ENCODE data around the gene IWS1. TPM values are rescaled to one million over a fixed set of nuclear protein-coding genes. Genes with fewer than 3 reads are reported as not detected.

IWS1 gene
- total RNA-seq, 1 donor from 2014 or later = 49.3 TPM

DNA sequence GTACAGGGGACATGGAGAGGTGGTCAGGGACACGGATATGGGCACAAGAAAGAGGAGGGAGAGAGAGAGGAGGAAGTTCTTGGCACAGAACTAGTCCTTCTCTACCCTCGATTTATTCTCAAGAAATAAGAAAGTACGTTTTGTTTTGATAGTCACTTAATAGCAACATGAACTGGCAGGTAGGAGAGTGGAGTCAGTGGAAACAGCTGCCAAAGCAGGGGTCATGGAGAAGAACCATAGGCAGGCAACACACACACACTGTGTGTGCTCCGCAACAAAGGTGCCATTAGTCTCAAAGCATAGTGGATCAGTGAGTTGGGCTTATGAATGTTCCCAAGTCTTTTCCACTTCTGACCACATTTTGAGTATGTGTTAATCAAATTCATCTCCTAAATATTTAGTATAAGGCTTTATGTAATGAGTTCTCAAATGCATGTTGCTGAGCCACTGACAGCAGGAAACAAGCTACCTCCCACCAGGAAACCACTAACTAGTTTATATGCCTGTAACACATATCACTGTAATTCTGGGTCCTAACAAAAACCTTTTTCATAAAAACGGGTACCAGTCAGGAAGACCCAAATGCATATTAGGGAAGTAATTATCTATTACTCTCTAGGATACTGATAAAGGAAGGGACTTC lies 41.1 kb downstream of the IWS1 start:
- ATAC-seq (ENCODE audit: low read depth) = no peak
- Mint-ChIP-seq H3K27me3 (no peaks in the 10 kb centered on the region), H3K9me3 (no peaks in the 10 kb centered on the region), H3K36me3 (ENCODE audit: low read depth) (peaks cover 90% of the 10 kb centered on the region), H3K27ac (peak overlapping the region; percentile 36), H3K4me1 (peaks cover 22% of the 10 kb centered on the region), H3K4me3 (no peak overlapping the region)
- TF ChIP-seq, protein P1, sequence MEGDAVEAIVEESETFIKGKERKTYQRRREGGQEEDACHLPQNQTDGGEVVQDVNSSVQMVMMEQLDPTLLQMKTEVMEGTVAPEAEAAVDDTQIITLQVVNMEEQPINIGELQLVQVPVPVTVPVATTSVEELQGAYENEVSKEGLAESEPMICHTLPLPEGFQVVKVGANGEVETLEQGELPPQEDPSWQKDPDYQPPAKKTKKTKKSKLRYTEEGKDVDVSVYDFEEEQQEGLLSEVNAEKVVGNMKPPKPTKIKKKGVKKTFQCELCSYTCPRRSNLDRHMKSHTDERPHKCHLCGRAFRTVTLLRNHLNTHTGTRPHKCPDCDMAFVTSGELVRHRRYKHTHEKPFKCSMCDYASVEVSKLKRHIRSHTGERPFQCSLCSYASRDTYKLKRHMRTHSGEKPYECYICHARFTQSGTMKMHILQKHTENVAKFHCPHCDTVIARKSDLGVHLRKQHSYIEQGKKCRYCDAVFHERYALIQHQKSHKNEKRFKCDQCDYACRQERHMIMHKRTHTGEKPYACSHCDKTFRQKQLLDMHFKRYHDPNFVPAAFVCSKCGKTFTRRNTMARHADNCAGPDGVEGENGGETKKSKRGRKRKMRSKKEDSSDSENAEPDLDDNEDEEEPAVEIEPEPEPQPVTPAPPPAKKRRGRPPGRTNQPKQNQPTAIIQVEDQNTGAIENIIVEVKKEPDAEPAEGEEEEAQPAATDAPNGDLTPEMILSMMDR (IDR thresholded peaks at IDR 0.05) = no peak
- ChIA-PET CTCF (no interaction called here), POLR2A (no interaction called here)
- intact Hi-C loops (cut with micrococcal nuclease) = no loop called here
- DNase-seq = no peak

DNA sequence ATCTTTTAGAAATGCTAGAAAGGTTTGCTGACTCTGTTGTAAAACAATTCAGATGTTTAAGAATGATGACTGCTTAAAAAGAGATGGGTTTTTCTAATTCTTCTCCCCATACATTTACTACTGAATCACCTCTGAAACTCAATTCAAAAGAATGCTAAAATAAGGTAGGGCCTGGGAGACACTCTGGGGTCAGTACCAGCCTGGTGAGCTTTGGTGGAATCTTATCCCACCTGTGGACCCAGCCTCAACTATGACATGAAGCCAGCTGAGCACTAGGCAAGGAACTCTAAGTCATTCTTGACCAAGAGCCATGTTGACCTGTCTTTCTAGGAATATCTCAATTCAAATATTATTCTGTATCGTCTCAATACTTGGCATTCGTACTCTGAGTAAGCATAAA lies 44.3 kb downstream of the IWS1 start:
- DNase-seq (no peak), ATAC-seq (ENCODE audit: low read depth) (no peak)
- TF ChIP-seq, protein P1 (IDR thresholded peaks at IDR 0.05) = no peak
- H3K27ac Mint-ChIP-seq = no peak overlapping the region
- CTCF ChIA-PET = interaction anchor here (1.3 to 1.6 kb wide), 3 partner anchors 68 to 285 kb away, joined by 4 to 7 read pairs (median 4); no protein-coding TSS in a partner anchor
- intact Hi-C loops (cut with micrococcal nuclease) = no loop called here
- peaks cover 14% of the 10 kb centered on the region for H3K4me1 Mint-ChIP-seq
- peaks cover 65% of the 10 kb centered on the region for H3K36me3 Mint-ChIP-seq (ENCODE audit: low read depth)
- POLR2A ChIA-PET = no interaction called here
- H3K4me3 Mint-ChIP-seq = no peak overlapping the region
- no peaks in the 10 kb centered on the region for H3K27me3 Mint-ChIP-seq
- H3K9me3 Mint-ChIP-seq = no peaks in the 10 kb centered on the region

DNA sequence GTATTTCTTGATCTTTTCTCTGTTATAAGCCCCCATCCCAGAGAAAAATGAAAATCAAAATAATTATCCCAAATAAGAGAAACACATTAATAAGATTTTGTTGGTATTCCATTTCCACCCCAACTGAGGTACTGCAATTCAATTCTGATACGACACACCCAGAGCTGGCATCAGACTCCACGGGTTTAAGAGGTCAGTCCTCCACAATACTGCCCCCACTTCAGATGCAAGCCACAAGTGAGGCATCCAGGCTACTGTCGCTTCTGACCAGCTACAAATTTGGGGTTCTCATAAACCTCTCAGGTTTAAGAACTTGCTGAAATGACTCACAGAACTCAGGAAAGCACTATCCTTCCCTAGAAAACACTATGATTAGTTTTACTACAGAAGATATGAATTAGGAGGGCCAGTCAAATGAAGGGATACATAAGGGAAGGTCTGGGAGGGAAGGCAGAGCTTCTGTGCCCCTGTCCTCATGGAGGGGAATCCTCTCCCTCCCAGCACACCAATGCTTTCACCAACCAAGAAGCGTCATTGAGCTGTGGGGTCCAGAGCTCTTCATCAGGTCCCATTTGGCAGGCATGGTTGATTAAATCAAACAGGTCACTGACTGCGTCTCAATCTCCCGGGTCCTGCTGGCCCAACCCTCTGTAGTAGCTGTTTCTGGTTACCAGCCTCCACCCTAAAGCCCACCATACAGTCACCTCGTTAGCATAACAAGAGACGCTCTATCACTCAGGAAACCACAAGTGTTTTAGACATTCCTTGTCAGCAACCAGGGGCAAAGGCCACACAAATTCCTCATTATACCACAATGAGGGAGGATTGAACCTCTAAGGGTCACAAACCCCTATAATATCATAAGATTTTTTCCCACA lies 46.2 kb downstream of the IWS1 start:
- ChIA-PET CTCF (interaction anchor here (0.6 to 3.8 kb wide), 30 partner anchors 10 to 430 kb away, joined by 3 to 59 read pairs (median 5); partner anchors contain the start of gene ERCC3), POLR2A (interaction anchor here (0.6 to 1.0 kb wide), 2 partner anchors 130 to 412 kb away, joined by 3 to 6 read pairs; no protein-coding TSS in a partner anchor)
- DNase-seq = no peak
- ATAC-seq (ENCODE audit: low read depth) = no peak
- Mint-ChIP-seq H3K4me1 (no peaks in the 10 kb centered on the region), H3K27ac (no peak overlapping the region), H3K4me3 (no peak overlapping the region), H3K27me3 (no peaks in the 10 kb centered on the region), H3K36me3 (ENCODE audit: low read depth) (peaks cover 53% of the 10 kb centered on the region), H3K9me3 (peaks cover 6% of the 10 kb centered on the region)
- TF ChIP-seq, protein P1 (IDR thresholded peaks at IDR 0.05) = no peak
- intact Hi-C loops (cut with micrococcal nuclease) = loop anchor here (1.0 to 5.0 kb wide), 7 partner anchors 63 to 413 kb away; partner anchors contain the start of gene PROC

DNA sequence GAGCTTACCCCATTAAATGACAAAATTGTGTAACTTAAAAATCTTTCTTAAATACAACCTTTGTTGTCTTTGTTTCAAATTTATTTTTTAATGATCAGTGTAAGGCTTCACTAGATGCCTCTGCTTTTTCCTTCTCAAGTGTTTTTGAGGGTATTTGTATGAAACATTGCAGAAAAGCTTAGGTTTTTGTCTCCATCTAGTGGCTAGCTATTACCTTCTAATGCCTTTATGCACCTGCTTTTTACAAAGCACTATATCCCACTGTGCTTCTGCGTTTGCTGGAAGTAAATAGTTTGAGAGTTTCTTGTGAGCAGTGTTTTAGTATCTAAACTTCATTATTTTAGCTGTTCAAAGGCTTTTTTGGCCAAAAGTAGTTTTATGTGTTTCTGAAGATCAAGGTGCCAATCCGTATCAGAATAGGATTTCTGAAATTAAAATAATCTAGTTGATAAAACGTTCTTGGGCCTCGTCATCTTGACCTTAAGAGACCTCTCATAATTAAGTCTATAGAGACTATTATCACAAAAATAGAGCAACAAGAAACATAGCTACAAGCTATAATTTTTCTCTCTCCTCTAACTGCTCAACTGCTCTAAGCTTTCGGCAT lies 47.0 kb downstream of the IWS1 start:
- no peak for ATAC-seq (ENCODE audit: low read depth)
- Mint-ChIP-seq H3K9me3 (peaks cover 6% of the 10 kb centered on the region), H3K27ac (no peak overlapping the region), H3K4me1 (no peaks in the 10 kb centered on the region), H3K27me3 (no peaks in the 10 kb centered on the region), H3K4me3 (no peak overlapping the region), H3K36me3 (ENCODE audit: low read depth) (peaks cover 45% of the 10 kb centered on the region)
- CTCF ChIA-PET = interaction anchor here (0.6 to 3.8 kb wide), 37 partner anchors 9 to 507 kb away, joined by 3 to 59 read pairs (median 4); partner anchors contain the start of gene ERCC3
- intact Hi-C loops (cut with micrococcal nuclease) = loop anchor here (1.0 to 5.0 kb wide), 7 partner anchors 62 to 412 kb away; partner anchors contain the start of gene PROC
- POLR2A ChIA-PET = interaction anchor here (0.6 to 1.0 kb wide), 2 partner anchors 101 to 412 kb away, joined by 3 to 5 read pairs; no protein-coding TSS in a partner anchor
- TF ChIP-seq, protein P1 (IDR thresholded peaks at IDR 0.05) = no peak
- no peak for DNase-seq
